ENCODE measurements around the gene TMEM45B.

The TMEM45B gene

GRCh38 chr11:129894278-129895125 is 78.9 kb downstream of the TMEM45B start:
- no peak for DNase-seq (ENCODE audit: low read depth)
- no peak for TF ChIP-seq CTCF (IDR thresholded peaks at IDR 0.05; ENCODE audit: low read depth, low read length, missing control alignments)
- peak overlapping the region; percentile 99 for H3K4me3 ChIP-seq (ENCODE audit: low read depth, low read length)

- peak within 1 kb of the TSS; percentile 99 for H3K4me3 ChIP-seq (ENCODE audit: low read depth, low read length)
- peak; percentile 30 for DNase-seq (ENCODE audit: low read depth)
- TF ChIP-seq CTCF (IDR thresholded peaks at IDR 0.05; ENCODE audit: low read depth, low read length, missing control alignments): no peak
Observed at GRCh38 chr11:129895126-129896041, 79.7 kb downstream of the TMEM45B start, which contains the start of gene NFRKB. Gene NFRKB (minus strand): TSS chr11:129895578. CDS start chr11:129892849, 2,729 bp downstream.

- DNase-seq (ENCODE audit: low read depth): no peak
- TF ChIP-seq CTCF (IDR thresholded peaks at IDR 0.05; ENCODE audit: low read depth, low read length, missing control alignments): no peak
- H3K4me3 ChIP-seq (ENCODE audit: low read depth, low read length): peak overlapping the region; percentile 99; the same call in 1 of the 2 replicates
Observed at GRCh38 chr11:129896062-129896461, 80.4 kb downstream of the TMEM45B start.

- TF ChIP-seq CTCF (IDR thresholded peaks at IDR 0.05; ENCODE audit: low read depth, low read length, missing control alignments): no peak
- no peak overlapping the region for H3K4me3 ChIP-seq (ENCODE audit: low read depth, low read length)
- DNase-seq (ENCODE audit: low read depth): no peak
Observed at GRCh38 chr11:129905402-129905801, 89.8 kb downstream of the TMEM45B start.

Measured in GM12864 (cell line).